SU-DHL-6 (cell line): ENCODE measurements around the gene TBC1D32.

Source experiments
- EZH2phosphoT487 ChIP-seq: fragments of 200-600 bp; sonication (generic), shearing (Covaris generic); conservative IDR thresholded peaks from 2 replicates; pipeline ENCODE4 v1.6.1; 2018; ENCODE audit warnings: mild to moderate bottlenecking, antibody characterized with exemption, low read length, moderate library complexity, mixed read lengths
- TF ChIP-seq, protein P1 (sequence below): fragments of 200-600 bp; sonication (generic); IDR thresholded peaks from one replicate; pipeline ENCODE4 v1.5.1; 2017; ENCODE audit warnings: antibody characterized with exemption, mild to moderate bottlenecking, low read length, moderate library complexity; ENCODE audit not compliant: insufficient read depth, poor library complexity, severe bottlenecking

- TF ChIP-seq, protein P1, sequence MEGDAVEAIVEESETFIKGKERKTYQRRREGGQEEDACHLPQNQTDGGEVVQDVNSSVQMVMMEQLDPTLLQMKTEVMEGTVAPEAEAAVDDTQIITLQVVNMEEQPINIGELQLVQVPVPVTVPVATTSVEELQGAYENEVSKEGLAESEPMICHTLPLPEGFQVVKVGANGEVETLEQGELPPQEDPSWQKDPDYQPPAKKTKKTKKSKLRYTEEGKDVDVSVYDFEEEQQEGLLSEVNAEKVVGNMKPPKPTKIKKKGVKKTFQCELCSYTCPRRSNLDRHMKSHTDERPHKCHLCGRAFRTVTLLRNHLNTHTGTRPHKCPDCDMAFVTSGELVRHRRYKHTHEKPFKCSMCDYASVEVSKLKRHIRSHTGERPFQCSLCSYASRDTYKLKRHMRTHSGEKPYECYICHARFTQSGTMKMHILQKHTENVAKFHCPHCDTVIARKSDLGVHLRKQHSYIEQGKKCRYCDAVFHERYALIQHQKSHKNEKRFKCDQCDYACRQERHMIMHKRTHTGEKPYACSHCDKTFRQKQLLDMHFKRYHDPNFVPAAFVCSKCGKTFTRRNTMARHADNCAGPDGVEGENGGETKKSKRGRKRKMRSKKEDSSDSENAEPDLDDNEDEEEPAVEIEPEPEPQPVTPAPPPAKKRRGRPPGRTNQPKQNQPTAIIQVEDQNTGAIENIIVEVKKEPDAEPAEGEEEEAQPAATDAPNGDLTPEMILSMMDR: no peak
- TF ChIP-seq EZH2phosphoT487: no peak
These were observed 221.9 kb downstream of the TBC1D32 start for GRCh38 chr6:121112356-121112755.
